Esophagus muscularis mucosa (tissue), 4 donors: Measurements from ENCODE around the gene ANKRD23. TPM values are rescaled to one million over a fixed set of nuclear protein-coding genes. Genes with fewer than 3 reads are reported as not detected.

Experiments used
- DNase-seq: peaks from one replicate; pipeline ENCODE4 v3.0.0-alpha.2; 2017; ENCODE audit errors: extremely low spot score
- H3K27ac ChIP-seq, 4 donors: fragments of 200-600 bp; sonication (generic); replicated peaks in 1 of 4; 1 replicate in 3 of 4; 2 replicates in 1 of 4; pipeline ENCODE4 v1.5.1; 2016 to 2019; ENCODE audit warnings: mild to moderate bottlenecking in 1 of 4
- H3K27me3 ChIP-seq, 4 donors: fragments of 200-600 bp; sonication (generic); one replicate each; pipeline versions ENCODE4 v1.5.1 to v1.6.0; 2016 to 2019
- H3K36me3 ChIP-seq, 4 donors: fragments of 200-600 bp; sonication (generic); one replicate each; pipeline ENCODE4 v1.5.1; 2016 to 2019
- H3K4me1 ChIP-seq, 4 donors: fragments of 200-600 bp; sonication (generic); one replicate each; pipeline ENCODE4 v1.5.1; 2016 to 2019
- H3K4me3 ChIP-seq, 4 donors: fragments of 200-600 bp; sonication (generic); 1 replicate in 2 of 4; 2 replicates in 2 of 4; pipeline ENCODE4 v1.5.1; 2016 to 2019; ENCODE audit warnings: mild to moderate bottlenecking in 4 of 4, moderate library complexity in 1 of 4
- H3K9me3 ChIP-seq, 4 donors: fragments of 200-600 bp; sonication (generic); 1 replicate in 3 of 4; 2 replicates in 1 of 4; pipeline ENCODE4 v1.5.1; 2016 to 2019
- EP300 ChIP-seq: sonication (generic); formaldehyde crosslinking; IDR thresholded peaks from one replicate; pipeline ENCODE4 v1.6.1; 2017; ENCODE audit warnings: antibody characterized with exemption
- POLR2A ChIP-seq: fragments of 450-650 bp; IDR thresholded peaks from one replicate; pipeline ENCODE4 v1.6.1; 2017; ENCODE audit warnings: antibody characterized with exemption, moderate library complexity, mild to moderate bottlenecking, low read depth
- POLR2AphosphoS5 ChIP-seq, 2 donors: sonication (generic); formaldehyde crosslinking; IDR thresholded peaks; one replicate each; pipeline ENCODE4 v1.6.1; 2017; ENCODE audit warnings: antibody characterized with exemption in 2 of 2
- WGBS: methylation state at CpG from one replicate; pipeline ENCODE4 v1.1.5; 2018; 5-methylcytosine and 5-hydroxymethylcytosine counted together
- intact Hi-C: fragments of 100-400 bp; cut with DNase I; formaldehyde crosslinking; loops from one replicate; pipeline ENCODE4 v1.15.1; 2023
- total RNA-seq, 4 donors: library from RNA; depleted of rRNA; stranded (reverse); fragments of >200 nt; gene quantifications; one replicate each; pipeline versions ENCODE4 v1.1.0 to v1.2.1, GENCODE V29; 2016
- TF ChIP-seq, protein P1 (sequence below), 3 experiments: fragments of 200-600 bp in 2 of 3; fragments of 450-650 bp in 1 of 3; sonication (generic) in 2 of 3; IDR thresholded peaks; one replicate each; pipeline ENCODE4 v1.5.1; 2017 to 2019; ENCODE audit warnings: antibody characterized with exemption in 3 of 3, mild to moderate bottlenecking in 2 of 3, moderate library complexity in 1 of 3

The ANKRD23 gene
- total RNA-seq, 4 donors from 2014 or later, result 2.2 to 6.0 (median 4.2) TPM

DNA sequence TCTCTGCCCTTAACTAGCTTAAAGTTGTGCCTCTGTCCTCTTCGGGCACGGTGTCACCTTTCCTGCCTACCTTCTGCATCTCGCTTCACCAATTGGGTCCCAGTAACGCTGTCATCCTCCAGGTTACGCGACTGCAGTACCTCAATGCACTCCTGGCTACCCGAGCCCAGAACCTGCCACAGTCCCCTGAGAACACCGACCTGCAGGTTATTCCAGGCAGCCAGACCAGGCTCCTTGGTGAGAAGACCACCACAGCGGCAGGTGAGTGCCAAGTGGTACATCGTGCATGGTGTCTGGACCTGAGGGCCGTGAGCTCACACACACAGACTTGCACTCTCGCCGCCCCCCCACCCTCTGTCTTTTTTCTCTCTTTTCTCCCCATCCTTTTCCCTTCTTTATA is 14.9 kb downstream of the ANKRD23 start:
- Histone ChIP-seq H3K9me3 (no peaks in the 10 kb centered on the region), H3K27ac (no peak overlapping the region), H3K36me3 (peaks cover 40 to 94% (median 87%) of the 10 kb centered on the region in 4 donors), H3K4me1 (peaks cover 21 to 41% (median 38%) of the 10 kb centered on the region in 4 donors), H3K27me3 (no peaks in the 10 kb centered on the region), H3K4me3 (no peak overlapping the region)
- intact Hi-C loops, result no loop called here
- no peak for DNase-seq
- no peak for TF ChIP-seq POLR2AphosphoS5 (IDR thresholded peaks at IDR 0.05)
- TF ChIP-seq, protein P1, sequence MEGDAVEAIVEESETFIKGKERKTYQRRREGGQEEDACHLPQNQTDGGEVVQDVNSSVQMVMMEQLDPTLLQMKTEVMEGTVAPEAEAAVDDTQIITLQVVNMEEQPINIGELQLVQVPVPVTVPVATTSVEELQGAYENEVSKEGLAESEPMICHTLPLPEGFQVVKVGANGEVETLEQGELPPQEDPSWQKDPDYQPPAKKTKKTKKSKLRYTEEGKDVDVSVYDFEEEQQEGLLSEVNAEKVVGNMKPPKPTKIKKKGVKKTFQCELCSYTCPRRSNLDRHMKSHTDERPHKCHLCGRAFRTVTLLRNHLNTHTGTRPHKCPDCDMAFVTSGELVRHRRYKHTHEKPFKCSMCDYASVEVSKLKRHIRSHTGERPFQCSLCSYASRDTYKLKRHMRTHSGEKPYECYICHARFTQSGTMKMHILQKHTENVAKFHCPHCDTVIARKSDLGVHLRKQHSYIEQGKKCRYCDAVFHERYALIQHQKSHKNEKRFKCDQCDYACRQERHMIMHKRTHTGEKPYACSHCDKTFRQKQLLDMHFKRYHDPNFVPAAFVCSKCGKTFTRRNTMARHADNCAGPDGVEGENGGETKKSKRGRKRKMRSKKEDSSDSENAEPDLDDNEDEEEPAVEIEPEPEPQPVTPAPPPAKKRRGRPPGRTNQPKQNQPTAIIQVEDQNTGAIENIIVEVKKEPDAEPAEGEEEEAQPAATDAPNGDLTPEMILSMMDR (IDR thresholded peaks at IDR 0.05), result no peak
- no peak for TF ChIP-seq POLR2A
- TF ChIP-seq EP300, result no peak
- 95% methylated on average over 13 of the region's 13 CpGs for WGBS

DNA sequence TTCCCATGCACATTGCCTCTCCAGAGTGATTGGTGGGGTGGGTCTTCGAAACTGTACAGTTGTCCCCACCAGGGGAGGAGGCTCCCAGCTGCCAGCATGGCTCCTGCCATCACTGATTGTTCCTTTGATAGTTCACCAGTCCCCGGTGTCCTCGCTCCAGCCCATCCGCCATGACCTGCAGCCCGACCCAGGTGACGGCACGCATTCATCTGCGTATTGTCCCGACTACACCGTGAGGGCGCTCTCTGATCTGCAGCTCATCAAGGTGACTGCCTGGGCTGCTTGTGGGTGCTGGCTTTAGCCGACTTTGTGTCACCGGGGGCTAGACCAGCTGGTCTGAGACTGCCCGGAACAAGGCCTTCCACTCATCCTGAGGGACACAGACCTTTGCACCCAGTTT is 15.4 kb downstream of the ANKRD23 start:
- peaks cover 24 to 41% (median 38%) of the 10 kb centered on the region in 4 donors for H3K4me1 ChIP-seq
- no peaks in the 10 kb centered on the region for H3K27me3 ChIP-seq
- intact Hi-C loops, result no loop called here
- H3K9me3 ChIP-seq, result no peaks in the 10 kb centered on the region
- WGBS, result 97% methylated on average over 13 of the region's 14 CpGs
- TF ChIP-seq POLR2A, result no peak
- TF ChIP-seq, protein P1 (IDR thresholded peaks at IDR 0.05), result no peak
- no peak for TF ChIP-seq POLR2AphosphoS5 (IDR thresholded peaks at IDR 0.05)
- no peak for TF ChIP-seq EP300
- no peak overlapping the region for H3K27ac ChIP-seq
- H3K36me3 ChIP-seq, result peaks cover 40 to 93% (median 86%) of the 10 kb centered on the region in 4 donors
- H3K4me3 ChIP-seq, result no peak overlapping the region
- DNase-seq, result no peak

DNA sequence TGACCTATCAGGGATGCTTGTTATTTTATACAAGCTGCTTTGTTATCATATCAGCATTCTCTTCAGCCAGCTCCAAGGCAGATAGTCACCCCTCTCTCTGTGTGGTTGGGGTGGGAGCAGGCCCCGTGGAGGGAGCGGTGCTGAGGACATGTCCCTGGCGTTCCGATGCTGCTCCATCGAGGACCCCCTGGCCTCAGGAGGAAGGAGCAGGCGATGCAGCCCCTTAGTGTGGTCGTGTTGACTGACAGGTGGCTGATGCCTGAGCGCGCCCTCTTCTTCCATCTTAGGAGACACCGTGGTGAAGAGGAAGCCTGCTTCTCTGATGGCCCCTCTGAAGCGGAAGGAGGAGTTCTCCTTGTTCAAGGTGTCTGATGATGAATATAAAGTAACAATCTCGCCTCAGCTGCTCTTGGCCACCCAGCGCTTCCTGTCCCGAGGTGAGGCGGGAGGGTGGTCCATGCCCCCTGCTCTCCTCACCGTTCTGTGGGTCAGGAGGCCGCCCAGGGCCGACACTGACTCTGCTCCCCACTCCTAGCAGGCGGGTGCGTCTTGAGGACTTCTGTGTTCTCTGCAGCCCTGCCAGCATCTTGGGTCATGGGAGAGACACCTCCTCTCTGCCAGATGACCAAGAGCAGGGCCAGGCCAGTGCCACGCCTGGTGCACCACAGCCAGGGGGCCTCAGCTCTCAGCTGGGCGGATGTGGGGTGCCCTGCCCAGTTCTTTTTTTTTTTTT is 17.1 kb downstream of the ANKRD23 start:
- no peak overlapping the region for H3K27ac ChIP-seq
- no peaks in the 10 kb centered on the region for H3K9me3 ChIP-seq
- peaks cover 40 to 86% (median 74%) of the 10 kb centered on the region in 4 donors for H3K36me3 ChIP-seq
- intact Hi-C loops, result no loop called here
- no peak overlapping the region for H3K4me3 ChIP-seq
- no peaks in the 10 kb centered on the region for H3K27me3 ChIP-seq
- WGBS, result 91% methylated on average over 13 of the region's 22 CpGs
- TF ChIP-seq POLR2AphosphoS5 (IDR thresholded peaks at IDR 0.05), result no peak
- no peak for TF ChIP-seq EP300
- no peak for TF ChIP-seq POLR2A
- TF ChIP-seq, protein P1 (IDR thresholded peaks at IDR 0.05), result no peak
- H3K4me1 ChIP-seq, result peaks cover 19 to 39% (median 37%) of the 10 kb centered on the region in 4 donors
- no peak for DNase-seq

DNA sequence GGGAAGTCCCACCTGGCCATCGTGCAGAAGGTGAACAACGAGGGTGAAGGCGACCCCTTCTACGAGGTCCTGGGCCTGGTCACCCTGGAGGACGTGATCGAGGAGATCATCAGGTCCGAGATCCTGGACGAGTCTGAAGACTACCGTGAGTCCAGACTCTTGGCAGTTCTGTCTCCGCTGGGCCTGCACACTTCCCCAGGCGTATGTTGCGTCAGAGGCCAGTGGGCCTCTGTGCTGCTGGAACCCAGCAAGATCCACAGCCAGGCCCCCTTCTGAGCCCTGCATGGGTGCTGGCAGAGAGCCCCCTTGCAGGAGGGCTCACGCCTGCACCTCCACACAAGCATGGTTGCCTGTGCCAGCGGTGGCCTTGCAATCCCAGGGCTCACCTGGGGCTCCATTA is 18.8 kb downstream of the ANKRD23 start:
- Histone ChIP-seq H3K4me1 (peaks cover 29 to 51% (median 50%) of the 10 kb centered on the region in 4 donors), H3K27ac (peak overlapping the region; percentile 48 to 64 (median 62)), H3K9me3 (no peaks in the 10 kb centered on the region), H3K27me3 (no peaks in the 10 kb centered on the region), H3K4me3 (no peak overlapping the region), H3K36me3 (peaks cover 33 to 70% (median 58%) of the 10 kb centered on the region in 4 donors)
- no peak for TF ChIP-seq POLR2AphosphoS5 (IDR thresholded peaks at IDR 0.05)
- TF ChIP-seq, protein P1 (IDR thresholded peaks at IDR 0.05), result no peak
- no peak for TF ChIP-seq POLR2A
- TF ChIP-seq EP300, result no peak
- WGBS, result 98% methylated on average over 6 of the region's 14 CpGs
- DNase-seq, result no peak
- intact Hi-C loops, result no loop called here
